GM21529 (cell line): ENCODE measurements around the gene S100A3.
A peak's percentile ranks its signal among the peaks of the same experiment; 100 is the strongest.
"Not testable (repeated sequence)": the region's sequence is repeated elsewhere in the genome, so short reads cannot be mapped to it uniquely, and the experiment has no call there.

ENCODE experiments used
- ATAC-seq: cut with Tn5 transposase; IDR thresholded peaks from one replicate; pipeline ENCODE4 v1.9.1; 2021; ENCODE audit not compliant: unreplicated experiment

Gene S100A3

GRCh38 chr1:153570874-153571273, 21.8 kb upstream of the S100A3 start:
- ATAC-seq: no peak

- ATAC-seq: no peak
These were observed 20.4 kb upstream of the S100A3 start for GRCh38 chr1:153569465-153569864.

GRCh38 chr1:153568367-153569099, 19.5 kb upstream of the S100A3 start:
- no peak for ATAC-seq

DNA sequence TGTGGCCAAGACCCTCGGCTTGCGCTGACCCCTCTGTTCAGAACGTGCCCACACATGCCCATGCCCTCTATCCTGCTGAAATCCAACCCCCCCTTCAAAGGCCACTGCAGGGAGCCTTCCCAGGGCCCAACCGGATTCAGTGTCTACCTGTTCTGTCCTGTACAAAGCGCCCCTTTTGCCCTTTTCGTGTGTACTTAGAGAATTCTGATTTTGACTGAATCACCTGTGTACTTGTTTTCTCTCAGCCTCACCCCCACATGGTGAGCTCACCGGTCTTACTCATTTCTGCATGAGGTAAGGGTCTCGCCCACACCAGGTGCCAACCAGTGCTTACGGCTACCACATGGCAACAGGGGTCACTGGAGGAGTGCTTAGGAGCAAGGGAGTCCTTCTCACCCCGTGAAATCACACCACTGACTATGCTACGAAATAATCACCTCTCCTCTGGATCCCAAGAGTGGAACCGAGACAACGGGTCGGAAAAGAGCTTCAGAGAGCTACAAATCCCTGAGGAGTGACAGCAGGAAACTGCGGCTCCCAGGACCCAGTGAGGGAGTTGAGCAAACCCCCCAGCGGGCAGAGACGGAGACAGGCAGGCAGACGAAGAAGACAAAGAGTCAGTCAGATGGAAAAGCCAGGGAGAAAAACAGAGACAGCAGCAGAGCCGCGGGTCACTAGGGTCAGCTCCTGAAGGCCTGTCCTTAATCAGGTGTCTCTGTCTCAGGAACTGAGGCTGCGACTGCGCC, 18.7 kb upstream of the S100A3 start:
- no peak for ATAC-seq

DNA sequence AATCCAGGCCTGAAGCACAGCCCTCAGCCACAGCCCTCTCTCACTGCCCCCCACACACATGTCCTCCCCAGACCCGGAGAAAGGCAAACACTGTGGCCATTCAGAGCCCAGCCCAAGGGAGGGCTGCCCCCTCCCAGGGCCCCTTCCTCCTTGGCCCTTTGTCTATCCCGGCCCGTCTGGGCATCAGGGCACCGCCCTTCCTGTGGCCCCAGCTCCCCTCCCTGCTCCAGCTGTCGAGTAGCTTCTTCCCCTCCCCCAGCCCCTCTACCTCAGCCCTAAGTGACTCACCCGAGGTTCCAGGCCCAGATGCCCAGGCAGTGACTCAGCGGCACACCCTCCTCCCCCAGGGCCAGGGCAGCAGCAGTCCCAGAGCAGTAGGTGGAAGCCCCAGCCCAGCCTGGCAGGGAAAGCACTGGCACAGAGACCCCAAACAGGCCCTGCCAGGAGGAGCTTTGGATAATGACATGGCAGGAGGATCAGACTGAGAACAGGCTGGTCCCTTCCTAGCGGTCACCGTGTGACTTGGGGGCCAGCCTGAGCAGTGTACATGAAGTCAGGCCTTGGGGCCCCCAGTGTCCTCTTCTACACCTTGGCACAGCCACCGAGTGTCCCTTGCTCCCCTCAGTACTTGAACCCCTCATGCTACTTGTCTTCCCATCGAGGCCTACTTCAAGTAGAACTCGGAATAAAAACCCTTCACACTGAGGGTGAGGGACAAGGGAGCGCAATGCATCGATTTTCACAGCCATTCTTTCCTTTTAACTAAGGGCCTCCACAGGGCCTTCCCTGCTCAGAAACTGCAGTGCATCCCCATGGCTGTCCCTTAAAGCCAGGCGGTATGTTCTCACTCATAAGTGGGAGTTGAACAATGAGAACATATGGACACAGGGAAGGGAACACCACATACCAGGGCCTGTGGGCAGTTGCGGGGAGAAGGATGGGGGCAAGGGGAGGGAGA, 17.6 kb upstream of the S100A3 start:
- peak; percentile 49 for ATAC-seq

DNA sequence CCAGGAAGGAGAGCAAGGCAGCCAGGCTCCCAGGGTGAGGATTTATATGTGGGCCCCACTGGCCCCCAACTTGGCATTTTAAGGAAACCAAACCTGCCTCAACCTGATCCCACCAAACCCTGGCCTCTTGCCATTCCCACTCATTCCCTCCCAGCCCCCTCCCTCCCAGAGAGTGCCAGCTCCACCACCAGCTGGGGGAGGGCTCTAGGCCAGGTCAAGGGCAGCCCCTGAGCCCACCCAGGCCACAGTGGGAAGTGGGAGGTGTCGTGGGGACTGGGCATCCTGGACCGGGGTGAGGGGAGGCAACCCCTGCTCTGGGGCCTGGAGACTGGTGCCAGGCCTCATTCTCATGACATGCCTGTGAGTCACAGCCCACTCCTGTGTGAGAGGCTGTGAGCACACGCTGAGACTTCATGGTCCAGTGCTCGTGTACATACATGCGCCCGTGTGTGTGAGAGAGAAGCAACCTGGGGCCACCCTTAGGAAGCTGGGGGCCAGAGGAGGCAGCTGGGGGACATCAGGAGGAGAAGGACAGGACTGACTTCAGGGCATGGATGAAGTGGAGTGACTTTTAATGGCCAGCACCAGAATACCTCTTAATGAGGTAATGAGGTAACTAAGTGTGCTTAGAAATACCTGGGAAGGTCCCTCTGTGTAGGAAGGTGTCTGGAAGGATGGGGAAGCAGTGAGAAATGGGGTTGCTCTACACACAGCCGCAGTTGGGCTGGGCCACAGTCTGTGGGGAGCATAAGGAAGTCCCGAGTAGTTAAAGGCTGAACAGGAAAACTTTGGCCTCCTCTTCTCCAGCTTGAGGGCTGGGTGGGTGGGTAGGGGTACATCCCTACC, 16.7 kb upstream of the S100A3 start, which contains the start of gene S100A2:
Gene S100A2, minus strand, starts transcription at position 316 of the 846 bp plus-strand sequence. CDS start 1,967 bp downstream, outside the sequence.
- peak; percentile 42 for ATAC-seq

DNA sequence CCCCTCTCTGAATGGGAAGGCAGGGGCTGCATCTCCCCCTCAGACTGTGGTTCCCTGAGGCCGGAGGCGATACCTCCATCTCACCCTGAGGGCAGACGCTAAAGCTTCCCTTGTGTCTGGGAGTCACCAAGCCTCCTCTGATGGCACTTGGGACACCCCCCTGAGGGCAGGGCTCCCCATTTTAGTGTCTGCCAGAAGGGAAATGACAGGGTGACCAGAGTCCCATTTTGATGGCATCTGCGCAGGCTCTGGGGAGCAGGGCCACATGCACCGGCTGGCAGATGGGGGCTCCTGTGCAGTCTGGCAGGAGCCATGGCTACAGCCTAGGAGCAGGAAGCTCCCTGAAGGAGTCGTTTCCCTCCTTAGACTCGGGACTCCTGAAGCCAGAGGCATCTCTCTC, 14.9 kb upstream of the S100A3 start:
- no peak for ATAC-seq

GRCh38 chr1:153563483-153563901, 14.4 kb upstream of the S100A3 start:
- no peak for ATAC-seq

DNA sequence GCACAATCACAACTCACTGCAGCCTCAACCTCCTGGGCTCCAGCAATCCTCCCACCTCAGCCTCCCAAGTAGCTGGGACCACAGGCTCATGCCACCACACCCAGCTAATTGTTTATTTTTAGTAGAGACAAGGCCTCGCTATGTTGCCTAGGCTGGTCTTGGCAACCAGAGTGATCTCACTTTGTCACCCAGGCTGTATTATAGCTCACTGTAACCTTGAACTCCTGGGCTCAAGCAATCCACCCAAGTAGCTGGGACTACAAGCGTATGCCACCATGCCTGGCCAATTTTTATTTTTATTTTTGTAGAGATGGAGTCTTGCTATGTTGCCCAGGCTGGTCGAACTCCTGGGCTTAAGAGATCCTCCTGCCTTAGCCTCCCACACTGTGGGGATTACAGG, 13.0 kb upstream of the S100A3 start:
- ATAC-seq: not testable (repeated sequence)

DNA sequence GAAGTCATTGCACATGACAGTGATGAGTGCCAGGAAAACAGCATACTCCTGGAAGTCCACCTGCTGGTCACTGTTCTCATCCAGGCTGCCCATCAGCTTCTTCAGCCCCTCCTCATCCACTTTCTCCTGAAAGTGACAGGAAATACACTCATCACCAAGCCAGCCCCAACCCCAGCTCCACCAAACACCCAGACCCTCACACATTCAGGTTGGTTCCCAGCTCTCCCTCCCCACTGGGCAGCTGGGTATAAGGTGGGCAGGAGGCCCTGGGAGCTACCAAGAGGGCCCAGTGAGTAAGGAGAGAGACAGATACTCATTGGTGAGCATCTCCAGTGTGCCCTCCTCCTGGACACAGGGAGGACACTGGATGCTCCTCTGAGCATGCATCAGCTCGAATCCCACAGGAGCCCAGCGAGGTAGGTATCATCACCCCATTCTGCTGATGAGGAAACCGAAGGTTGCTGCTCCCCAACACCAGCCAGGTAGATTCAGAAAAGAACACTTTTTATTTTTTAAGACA, 12.5 kb upstream of the S100A3 start:
- ATAC-seq: no peak

- no peak for ATAC-seq
These were observed 11.9 kb upstream of the S100A3 start for GRCh38 chr1:153560771-153561465.

DNA sequence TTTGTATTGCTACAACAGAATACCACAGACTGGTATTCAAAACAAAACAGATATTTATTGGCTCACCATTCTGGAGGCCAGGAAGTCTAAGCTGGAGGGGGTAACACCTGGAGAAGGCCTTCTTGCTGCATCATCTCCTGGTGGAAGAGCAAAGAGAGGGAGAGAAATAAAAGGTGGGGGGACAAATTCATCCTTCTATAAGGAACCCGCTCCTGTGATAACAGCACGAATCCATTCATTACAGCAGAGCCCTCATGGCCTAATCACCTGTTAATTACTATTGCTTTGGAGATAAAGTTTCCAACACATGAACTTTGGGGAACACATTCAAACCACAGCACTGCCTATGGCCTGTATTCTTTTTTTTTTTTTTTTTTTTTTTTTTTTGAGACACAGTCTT, 11.2 kb upstream of the S100A3 start:
- no peak for ATAC-seq

DNA sequence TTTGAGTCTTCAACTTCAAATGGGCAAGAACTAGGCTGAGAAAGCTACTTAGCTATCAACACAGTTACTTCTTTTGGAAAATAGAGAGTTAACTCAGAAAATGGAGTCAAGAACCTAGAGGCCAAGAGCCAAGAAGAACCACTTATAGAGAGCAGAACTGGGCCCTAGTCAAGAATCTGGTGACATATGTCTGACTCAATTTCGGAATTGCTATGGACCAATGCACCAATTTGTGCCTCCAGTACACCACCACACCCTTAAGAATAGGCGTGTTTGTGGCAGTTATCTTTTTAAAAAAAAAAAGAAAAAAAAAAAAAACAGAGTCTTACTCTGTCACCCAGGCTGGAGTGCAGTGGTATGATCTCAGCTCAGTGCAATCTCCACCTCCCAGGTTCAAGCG, 8.8 kb upstream of the S100A3 start:
- no peak for ATAC-seq

DNA sequence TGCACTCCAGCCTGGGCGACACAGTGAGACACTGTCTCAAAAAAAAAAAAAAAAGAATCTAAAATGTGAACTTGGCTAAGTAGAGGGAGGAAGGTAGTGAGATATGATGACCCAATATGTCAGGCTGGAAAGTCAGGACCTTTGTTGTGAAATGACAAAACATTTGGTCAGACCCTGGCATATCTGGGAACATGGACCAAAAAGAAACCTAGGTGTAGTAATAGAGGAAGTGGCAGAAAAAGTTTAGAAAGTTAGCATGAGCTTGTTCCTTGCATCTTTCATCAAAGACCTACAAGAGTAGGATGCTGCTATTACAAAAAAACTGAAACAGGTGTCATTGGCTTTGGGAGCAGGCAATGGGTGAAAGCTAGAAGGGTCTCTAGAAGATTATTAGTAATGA, 7.3 kb upstream of the S100A3 start:
- no peak for ATAC-seq

DNA sequence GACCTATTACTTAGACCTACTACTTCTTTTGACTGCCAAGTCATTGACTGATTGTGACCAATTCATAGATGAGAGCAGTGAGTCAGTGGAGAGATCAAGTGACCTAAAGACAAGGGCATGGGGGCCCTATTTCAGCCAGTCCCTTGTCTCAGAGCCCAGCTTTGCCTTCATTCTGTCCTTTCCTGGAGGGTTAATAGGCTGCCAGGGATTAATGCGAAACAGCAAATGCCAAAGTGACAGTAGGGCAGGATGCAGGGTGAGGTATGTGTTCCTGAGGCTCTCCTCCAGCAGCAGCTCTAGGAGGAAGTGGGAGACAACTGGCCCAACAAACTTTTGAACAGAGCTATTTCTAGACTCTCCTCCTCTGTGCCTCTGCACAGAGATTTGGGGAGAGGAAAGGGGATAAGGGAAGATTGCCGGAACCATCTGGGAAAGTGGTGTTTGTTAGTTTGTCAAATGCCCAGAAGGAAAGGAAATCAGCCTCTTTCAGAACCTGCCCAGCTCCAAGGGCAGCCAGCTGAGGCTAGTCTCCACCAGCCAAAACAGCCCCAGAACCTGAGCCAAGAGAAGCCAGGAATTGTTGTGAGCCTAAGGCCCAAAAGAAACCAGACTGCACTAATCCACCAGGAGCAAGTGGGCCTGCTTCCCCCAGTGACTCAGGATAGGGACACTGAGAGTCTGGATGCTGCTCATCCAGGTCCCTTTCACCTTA, 4.9 kb upstream of the S100A3 start:
- ATAC-seq: no peak

GRCh38 chr1:153553096-153553495, 4.0 kb upstream of the S100A3 start:
- no peak for ATAC-seq

DNA sequence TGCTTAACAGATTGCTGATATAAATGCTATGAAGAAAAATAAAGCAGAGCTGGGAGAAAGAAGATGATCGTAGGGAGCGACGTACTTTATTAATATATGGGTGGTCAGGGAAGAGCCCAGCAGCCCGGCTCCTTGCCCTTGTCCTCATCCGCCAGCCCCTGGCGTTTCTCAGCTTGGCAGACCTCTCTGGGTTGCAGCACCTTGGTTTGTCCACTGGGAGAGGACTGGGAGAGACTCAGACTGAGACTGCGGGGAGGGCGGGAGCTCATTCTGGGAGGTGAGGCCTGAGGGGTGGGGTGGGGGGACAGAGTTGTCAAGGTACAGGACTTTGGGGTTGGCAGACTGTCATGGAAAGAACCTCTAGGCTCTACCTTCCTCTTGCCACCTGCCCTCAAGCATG, 3.3 kb upstream of the S100A3 start:
- ATAC-seq: no peak

DNA sequence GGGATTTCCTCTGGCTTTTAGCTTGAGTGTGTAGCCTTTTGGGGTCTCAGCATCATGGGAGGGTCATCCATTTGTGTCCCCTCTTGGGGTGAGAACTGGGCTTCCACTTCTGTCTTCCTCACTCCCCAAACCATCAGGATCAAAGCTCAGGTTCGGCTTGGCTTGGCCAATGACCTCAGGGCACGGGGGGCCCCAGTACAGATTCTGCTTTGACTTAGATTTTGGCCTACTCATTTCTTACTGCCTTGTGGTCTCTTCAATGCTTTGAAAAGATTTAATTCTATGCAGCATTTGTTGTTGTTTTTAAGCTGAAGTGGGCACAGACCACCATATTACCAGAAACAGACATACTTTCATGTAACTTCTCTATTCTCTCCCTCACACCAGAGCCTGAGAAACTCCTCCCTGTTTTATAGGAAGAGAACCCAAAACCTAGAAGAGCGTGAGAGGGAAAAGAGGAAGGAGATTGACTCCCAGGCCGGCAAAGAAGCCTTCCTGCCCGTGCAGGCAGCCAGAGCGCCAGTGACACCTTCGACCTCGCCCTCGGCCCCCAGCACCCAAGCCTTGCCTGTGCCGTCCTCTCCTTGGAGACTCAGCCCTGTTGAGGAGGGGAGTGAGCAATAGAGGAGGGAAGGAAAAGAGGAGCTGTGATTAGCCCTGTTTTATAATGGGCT, 1.9 kb upstream of the S100A3 start:
- no peak for ATAC-seq
